Endothelial cell of umbilical vein (primary cell): ENCODE measurements around the gene ZNRD2.

Experiments
- CTCF ChIP-seq, 2 donors: IDR thresholded peaks; 1 replicate in 1 of 2; 2 replicates in 1 of 2; pipeline ENCODE4 v1.5.1; 2011; ENCODE audit warnings: low read length in 2 of 2, mild to moderate bottlenecking in 2 of 2, moderate library complexity in 2 of 2, control low read depth in 1 of 2, inconsistent platforms in 1 of 2, low read depth in 1 of 2; ENCODE audit not compliant: insufficient read depth in 1 of 2; ENCODE audit errors: extremely low read depth in 1 of 2
- EZH2 ChIP-seq: IDR thresholded peaks from 2 replicates; pipeline ENCODE4 v1.6.1; 2012; ENCODE audit warnings: borderline replicate concordance, low read depth, mild to moderate bottlenecking, moderate library complexity, low read length, inconsistent platforms; ENCODE audit not compliant: severe bottlenecking
- FOS ChIP-seq: IDR thresholded peaks from 2 replicates; pipeline ENCODE4 v1.6.1; 2011; ENCODE audit warnings: mild to moderate bottlenecking, low read length, moderate library complexity, borderline replicate concordance; ENCODE audit not compliant: insufficient read depth
- GATA2 ChIP-seq: IDR thresholded peaks from 2 replicates; pipeline ENCODE4 v1.7.0; 2011; ENCODE audit warnings: low read depth, mild to moderate bottlenecking, moderate library complexity, mixed read lengths, low read length; ENCODE audit not compliant: insufficient read length, insufficient read depth
- JUN ChIP-seq: IDR thresholded peaks from 2 replicates; pipeline ENCODE4 v1.6.1; 2011; ENCODE audit warnings: borderline replicate concordance, low read depth; ENCODE audit not compliant: insufficient read length, insufficient read depth
- MAX ChIP-seq: IDR thresholded peaks from 2 replicates; pipeline ENCODE4 v1.6.1; 2011; ENCODE audit not compliant: insufficient read depth, insufficient read length
- MYC ChIP-seq: IDR thresholded peaks from one replicate; pipeline ENCODE4 v1.6.1; 2011; ENCODE audit warnings: mild to moderate bottlenecking, low read depth, low read length
- POLR2A ChIP-seq: IDR thresholded peaks from 2 replicates; pipeline ENCODE4 v1.6.1; 2012; ENCODE audit warnings: low read depth, mild to moderate bottlenecking, control low read depth, low read length
- POLR2AphosphoS5 ChIP-seq: IDR thresholded peaks from 2 replicates; pipeline ENCODE4 v1.6.1; 2012; ENCODE audit warnings: low read depth, mild to moderate bottlenecking, control low read depth, low read length, moderate library complexity; ENCODE audit not compliant: insufficient read depth

DNA sequence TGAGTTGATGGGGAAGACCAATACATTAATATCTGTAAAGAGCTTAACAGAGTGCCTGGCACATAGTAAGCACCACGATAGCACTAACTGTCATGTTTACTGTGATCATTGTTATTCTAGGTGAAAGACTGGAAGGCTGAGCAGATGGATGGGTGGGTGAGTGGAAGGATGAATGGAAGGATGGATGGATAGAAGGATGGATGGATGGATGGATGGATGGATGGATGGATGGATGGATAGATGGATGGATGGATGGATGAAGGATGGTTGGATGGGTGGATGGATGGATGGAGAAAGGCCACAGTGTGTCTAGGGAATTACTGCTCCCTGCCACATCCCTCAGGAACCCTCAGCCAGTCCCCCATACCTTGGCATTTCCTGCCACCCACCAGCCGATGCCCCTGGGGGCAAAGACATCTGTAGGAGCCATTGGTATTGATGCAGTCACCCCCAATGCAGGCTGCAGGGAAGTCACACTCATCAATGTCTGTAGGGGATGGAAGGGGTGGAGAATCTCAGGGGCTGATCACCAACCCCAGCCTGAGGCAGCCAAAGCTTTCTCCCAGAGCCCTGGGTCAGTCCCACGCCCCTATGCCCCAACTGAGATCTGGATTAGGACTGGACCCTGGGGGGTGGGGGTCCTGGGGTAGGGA is 27.4 kb upstream of the ZNRD2 start:
- TF ChIP-seq CTCF (IDR thresholded peaks at IDR 0.05; ENCODE audit: extremely low read depth in 1 of 2, insufficient read depth in 1 of 2, low read depth in 1 of 2, low read length in 2 of 2) = no peak
- no peak for TF ChIP-seq POLR2AphosphoS5
- TF ChIP-seq EZH2 = no peak
- TF ChIP-seq POLR2A = no peak
- no peak for TF ChIP-seq MAX
- no peak for TF ChIP-seq JUN
- TF ChIP-seq MYC = no peak
- no peak for TF ChIP-seq GATA2
- no peak for TF ChIP-seq FOS
